Measurements from ENCODE around the gene TSPAN32. TPM values are rescaled to one million over a fixed set of nuclear protein-coding genes. Genes with fewer than 3 reads are reported as not detected.

TSPAN32 gene
- total RNA-seq, 1 donor from 2014 or later: 2.6 TPM

DNA sequence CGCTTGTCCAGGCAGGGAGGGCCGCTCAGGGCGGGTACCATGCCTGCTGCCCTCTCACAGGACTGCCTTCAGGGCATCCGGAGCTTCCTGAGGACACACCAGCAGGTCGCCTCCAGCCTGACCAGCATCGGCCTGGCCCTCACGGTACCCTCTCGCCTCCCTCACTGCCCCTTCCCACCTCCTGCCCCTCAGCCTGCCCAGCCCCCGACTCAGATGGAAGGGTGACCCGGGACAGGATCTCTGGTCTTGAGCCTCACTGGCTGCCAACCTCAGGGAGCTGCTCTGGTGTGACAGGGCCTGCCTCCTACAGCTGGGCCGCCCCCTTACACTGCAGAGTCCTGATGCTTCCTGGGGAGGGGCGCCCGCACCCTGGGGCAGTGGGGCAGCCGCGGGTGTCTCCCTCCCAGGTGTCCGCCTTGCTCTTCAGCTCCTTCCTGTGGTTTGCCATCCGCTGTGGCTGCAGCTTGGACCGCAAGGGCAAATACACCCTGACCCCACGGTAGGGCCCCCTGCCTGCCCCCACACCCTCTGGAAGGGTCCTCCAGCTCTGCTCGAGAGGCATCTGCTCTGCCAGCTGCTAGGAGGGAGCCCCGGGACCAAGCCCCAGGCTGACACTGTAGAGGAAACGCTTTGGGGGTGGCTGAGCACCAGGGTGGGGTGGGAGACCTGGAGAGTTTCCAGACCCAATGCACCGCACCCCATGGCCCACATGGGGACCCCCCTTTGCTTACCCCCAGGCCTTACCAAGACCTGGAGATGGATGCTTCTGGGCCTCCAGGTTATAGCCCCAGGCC is 14.6 kb downstream of the TSPAN32 start:
- no peaks in the 10 kb centered on the region for H3K9me3 Mint-ChIP-seq
- H3K27ac Mint-ChIP-seq: no peak overlapping the region
- no peak overlapping the region for H3K4me3 Mint-ChIP-seq
- H3K36me3 Mint-ChIP-seq: no peaks in the 10 kb centered on the region
- TF ChIP-seq, protein P1, sequence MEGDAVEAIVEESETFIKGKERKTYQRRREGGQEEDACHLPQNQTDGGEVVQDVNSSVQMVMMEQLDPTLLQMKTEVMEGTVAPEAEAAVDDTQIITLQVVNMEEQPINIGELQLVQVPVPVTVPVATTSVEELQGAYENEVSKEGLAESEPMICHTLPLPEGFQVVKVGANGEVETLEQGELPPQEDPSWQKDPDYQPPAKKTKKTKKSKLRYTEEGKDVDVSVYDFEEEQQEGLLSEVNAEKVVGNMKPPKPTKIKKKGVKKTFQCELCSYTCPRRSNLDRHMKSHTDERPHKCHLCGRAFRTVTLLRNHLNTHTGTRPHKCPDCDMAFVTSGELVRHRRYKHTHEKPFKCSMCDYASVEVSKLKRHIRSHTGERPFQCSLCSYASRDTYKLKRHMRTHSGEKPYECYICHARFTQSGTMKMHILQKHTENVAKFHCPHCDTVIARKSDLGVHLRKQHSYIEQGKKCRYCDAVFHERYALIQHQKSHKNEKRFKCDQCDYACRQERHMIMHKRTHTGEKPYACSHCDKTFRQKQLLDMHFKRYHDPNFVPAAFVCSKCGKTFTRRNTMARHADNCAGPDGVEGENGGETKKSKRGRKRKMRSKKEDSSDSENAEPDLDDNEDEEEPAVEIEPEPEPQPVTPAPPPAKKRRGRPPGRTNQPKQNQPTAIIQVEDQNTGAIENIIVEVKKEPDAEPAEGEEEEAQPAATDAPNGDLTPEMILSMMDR (conservative IDR thresholded peaks at IDR 0.05): no peak
- no peaks in the 10 kb centered on the region for H3K27me3 Mint-ChIP-seq
- H3K4me1 Mint-ChIP-seq (ENCODE audit: unreplicated experiment): peaks cover 5% of the 10 kb centered on the region
- DNase-seq (ENCODE audit: extremely low spot score, unreplicated experiment): peak; percentile 66

DNA sequence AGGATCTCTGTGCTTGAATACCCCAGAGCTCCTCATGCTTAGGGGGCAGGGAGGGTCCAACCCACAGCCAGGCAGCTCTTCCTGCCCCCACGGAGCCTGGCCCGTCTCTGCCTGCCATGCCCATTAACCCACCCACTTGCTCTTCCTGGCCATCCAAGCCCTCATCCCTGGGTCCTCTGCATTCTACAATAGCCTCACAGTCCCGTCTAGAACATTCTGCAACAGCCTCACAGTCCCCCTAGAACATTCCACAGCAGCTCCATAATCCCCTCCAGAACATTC is 15.1 kb downstream of the TSPAN32 start:
- no peak overlapping the region for H3K4me3 Mint-ChIP-seq
- H3K27ac Mint-ChIP-seq: no peak overlapping the region
- H3K4me1 Mint-ChIP-seq (ENCODE audit: unreplicated experiment): no peaks in the 10 kb centered on the region
- TF ChIP-seq, protein P1 (conservative IDR thresholded peaks at IDR 0.05): no peak
- H3K27me3 Mint-ChIP-seq: no peaks in the 10 kb centered on the region
- DNase-seq (ENCODE audit: extremely low spot score, unreplicated experiment): no peak
- no peaks in the 10 kb centered on the region for H3K9me3 Mint-ChIP-seq
- H3K36me3 Mint-ChIP-seq: no peaks in the 10 kb centered on the region

DNA sequence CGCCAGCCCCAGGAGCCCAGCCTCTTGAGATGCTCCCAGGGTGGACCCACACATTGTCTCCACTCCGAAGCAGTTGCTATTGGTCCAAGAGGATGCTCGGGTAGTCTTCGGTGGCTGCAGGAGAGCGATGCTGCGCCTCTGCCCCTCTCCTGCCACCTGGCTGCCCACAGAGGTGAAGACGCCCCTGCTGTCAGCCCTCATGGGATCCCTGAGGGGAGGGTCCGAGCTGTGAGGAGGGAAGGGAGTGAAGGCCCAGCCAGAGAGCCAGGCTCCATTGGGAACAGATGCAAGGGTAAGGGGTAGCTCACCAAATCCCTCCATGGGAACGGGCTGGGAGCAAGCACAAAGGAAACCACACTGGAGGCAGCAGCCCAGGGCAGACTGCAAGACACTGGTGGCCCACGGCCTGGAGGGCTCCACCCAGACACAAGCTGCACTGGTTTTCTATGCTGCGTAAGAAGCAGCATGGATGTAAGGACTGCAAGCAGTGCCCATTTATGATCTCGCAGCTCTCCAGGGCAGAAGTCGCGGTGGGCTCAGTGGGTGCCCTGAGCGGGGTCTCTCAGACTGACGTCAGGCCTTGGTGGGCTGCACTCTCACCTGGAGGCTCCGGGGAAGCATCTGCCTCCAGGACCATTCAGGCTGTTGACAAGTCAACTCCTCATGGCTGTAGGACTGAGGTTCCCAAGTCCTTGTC is 15.7 kb downstream of the TSPAN32 start:
- Mint-ChIP-seq H3K9me3 (no peaks in the 10 kb centered on the region), H3K27me3 (no peaks in the 10 kb centered on the region), H3K27ac (no peak overlapping the region)

DNA sequence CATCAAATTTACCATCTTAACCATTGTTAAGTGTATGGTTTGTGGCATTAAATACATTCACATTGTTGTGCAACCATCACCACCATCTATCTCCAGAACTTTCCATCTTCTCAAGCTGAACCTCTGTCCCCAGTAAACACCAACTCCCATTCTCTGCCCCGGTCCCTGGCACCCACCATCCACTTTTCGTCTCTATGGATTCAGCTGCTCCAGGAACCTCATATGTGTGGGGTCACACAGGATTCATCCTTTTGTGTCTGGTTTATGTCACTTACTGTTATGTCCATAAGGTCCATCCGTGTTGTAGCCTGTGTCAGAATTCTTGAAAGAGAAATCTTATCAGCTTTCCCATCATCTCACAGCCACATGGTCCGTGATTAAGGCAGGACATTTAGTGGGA is 16.3 kb downstream of the TSPAN32 start:
- peak; percentile 32 for DNase-seq (ENCODE audit: extremely low spot score, unreplicated experiment)
- TF ChIP-seq, protein P1 (conservative IDR thresholded peaks at IDR 0.05): no peak
- H3K4me1 Mint-ChIP-seq (ENCODE audit: unreplicated experiment): no peaks in the 10 kb centered on the region
- H3K36me3 Mint-ChIP-seq: no peaks in the 10 kb centered on the region
- peaks cover 4% of the 10 kb centered on the region for H3K27me3 Mint-ChIP-seq
- no peak overlapping the region for H3K4me3 Mint-ChIP-seq
- H3K9me3 Mint-ChIP-seq: no peaks in the 10 kb centered on the region
- H3K27ac Mint-ChIP-seq: no peak overlapping the region

More for the DNA sequence above, 15.7 kb downstream of the TSPAN32 start:
- H3K36me3 Mint-ChIP-seq: no peaks in the 10 kb centered on the region
- H3K4me1 Mint-ChIP-seq (ENCODE audit: unreplicated experiment): no peaks in the 10 kb centered on the region
- H3K4me3 Mint-ChIP-seq: no peak overlapping the region
- peak; percentile 61 for DNase-seq (ENCODE audit: extremely low spot score, unreplicated experiment)
- TF ChIP-seq, protein P1 (conservative IDR thresholded peaks at IDR 0.05): no peak

DNA sequence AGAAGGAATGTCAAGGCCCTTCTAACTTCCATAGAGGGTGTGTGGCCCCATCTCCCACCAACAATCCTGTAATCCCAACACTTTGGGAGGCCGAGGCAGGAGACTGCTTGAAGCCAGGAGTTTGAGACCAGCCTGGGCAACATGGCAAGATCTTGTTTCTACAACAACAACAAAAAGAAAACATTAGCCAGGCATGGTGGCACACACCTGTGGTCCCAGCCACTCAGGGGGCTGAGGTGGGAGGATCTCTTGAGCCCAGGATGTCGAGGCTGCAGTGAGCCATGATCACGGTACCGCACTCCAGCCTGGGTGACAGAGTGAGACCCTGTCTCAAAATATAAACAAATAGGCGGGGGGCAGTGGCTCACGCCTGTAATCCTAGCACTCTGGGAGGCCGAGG is 16.9 kb downstream of the TSPAN32 start:
- H3K36me3 Mint-ChIP-seq: no peaks in the 10 kb centered on the region

More for the DNA sequence above, 16.9 kb downstream of the TSPAN32 start:
- peak; percentile 25 for DNase-seq (ENCODE audit: extremely low spot score, unreplicated experiment)
- no peak overlapping the region for H3K4me3 Mint-ChIP-seq
- peaks cover 7% of the 10 kb centered on the region for H3K27me3 Mint-ChIP-seq
- H3K4me1 Mint-ChIP-seq (ENCODE audit: unreplicated experiment): no peaks in the 10 kb centered on the region
- no peak overlapping the region for H3K27ac Mint-ChIP-seq
- TF ChIP-seq, protein P1 (conservative IDR thresholded peaks at IDR 0.05): no peak
- no peaks in the 10 kb centered on the region for H3K9me3 Mint-ChIP-seq

Data from type B pancreatic cell (in vitro differentiated cells).